Duodenal mucosa (tissue), 2 donors: ENCODE data around the gene USP13.

Experiments
- H3K27ac ChIP-seq: one replicate; pipeline ENCODE4 v1.7.0; 2013; ENCODE audit warnings: low read depth, low read length
- H3K27me3 ChIP-seq, 2 donors: one replicate each; pipeline ENCODE4 v1.7.0; 2013; ENCODE audit warnings: low read length in 2 of 2, control low read depth in 1 of 2; ENCODE audit not compliant: insufficient read depth in 2 of 2, control insufficient read depth in 1 of 2
- H3K36me3 ChIP-seq, 2 donors: one replicate each; pipeline ENCODE4 v1.7.0; 2013; ENCODE audit warnings: low read length in 2 of 2, control low read depth in 1 of 2; ENCODE audit not compliant: insufficient read depth in 2 of 2, control insufficient read depth in 1 of 2
- H3K4me1 ChIP-seq, 2 donors: one replicate each; pipeline ENCODE4 v1.7.0; 2013; ENCODE audit warnings: low read length in 2 of 2, control low read depth in 1 of 2; ENCODE audit not compliant: insufficient read depth in 2 of 2, control insufficient read depth in 1 of 2
- H3K4me3 ChIP-seq, 2 donors: one replicate each; pipeline ENCODE4 v1.7.0; 2013; ENCODE audit warnings: low read length in 2 of 2, low read depth in 1 of 2
- H3K9ac ChIP-seq, 2 donors: one replicate each; pipeline ENCODE4 v1.7.0; 2013; ENCODE audit warnings: low read length in 2 of 2, low read depth in 1 of 2
- H3K9me3 ChIP-seq, 2 donors: one replicate each; pipeline ENCODE4 v1.7.0; 2013; ENCODE audit warnings: low read length in 2 of 2, control low read depth in 1 of 2; ENCODE audit not compliant: control insufficient read depth in 1 of 2

The USP13 gene

GRCh38 chr3:179806177-179806576 lies 153.3 kb downstream of the USP13 start:
- Histone ChIP-seq H3K27me3 (no peaks in the 10 kb centered on the region), H3K9ac (no peak overlapping the region), H3K36me3 (no peaks in the 10 kb centered on the region), H3K27ac (no peak overlapping the region), H3K4me3 (no peak overlapping the region), H3K4me1 (no peaks in the 10 kb centered on the region), H3K9me3 (no peaks in the 10 kb centered on the region)

- H3K9ac ChIP-seq: no peak overlapping the region
- no peaks in the 10 kb centered on the region for H3K9me3 ChIP-seq
- H3K4me1 ChIP-seq: no peaks in the 10 kb centered on the region
- H3K27me3 ChIP-seq: no peaks in the 10 kb centered on the region
- H3K36me3 ChIP-seq: no peaks in the 10 kb centered on the region
- H3K4me3 ChIP-seq: no peak overlapping the region
- H3K27ac ChIP-seq: no peak overlapping the region
These were observed 154.7 kb downstream of the USP13 start for GRCh38 chr3:179807588-179807987.

- H3K4me3 ChIP-seq: no peak overlapping the region
- H3K9me3 ChIP-seq: no peaks in the 10 kb centered on the region
- H3K9ac ChIP-seq: no peak overlapping the region
- H3K36me3 ChIP-seq: no peaks in the 10 kb centered on the region
- H3K27ac ChIP-seq: no peak overlapping the region
- H3K27me3 ChIP-seq: no peaks in the 10 kb centered on the region
- no peaks in the 10 kb centered on the region for H3K4me1 ChIP-seq
These were observed 156.8 kb downstream of the USP13 start for GRCh38 chr3:179809639-179810038.

- Histone ChIP-seq H3K27me3 (no peaks in the 10 kb centered on the region), H3K9ac (no peak overlapping the region), H3K36me3 (no peaks in the 10 kb centered on the region), H3K27ac (no peak overlapping the region), H3K4me1 (no peaks in the 10 kb centered on the region), H3K9me3 (no peaks in the 10 kb centered on the region), H3K4me3 (no peak overlapping the region)
These were observed 158.7 kb downstream of the USP13 start for GRCh38 chr3:179811321-179812095.

- Histone ChIP-seq H3K4me1 (no peaks in the 10 kb centered on the region), H3K36me3 (no peaks in the 10 kb centered on the region), H3K27ac (no peak overlapping the region), H3K9ac (no peak overlapping the region), H3K27me3 (no peaks in the 10 kb centered on the region), H3K4me3 (no peak overlapping the region), H3K9me3 (no peaks in the 10 kb centered on the region)
These were observed 159.2 kb downstream of the USP13 start for GRCh38 chr3:179812096-179812382.

- Histone ChIP-seq H3K27me3 (peaks cover 0 to 2% of the 10 kb centered on the region in 2 donors), H3K9me3 (no peaks in the 10 kb centered on the region), H3K36me3 (no peaks in the 10 kb centered on the region), H3K27ac (no peak overlapping the region), H3K4me1 (no peaks in the 10 kb centered on the region), H3K9ac (no peak overlapping the region), H3K4me3 (no peak overlapping the region)
These were observed 166.5 kb downstream of the USP13 start for GRCh38 chr3:179819379-179819778.

GRCh38 chr3:179822296-179822695 lies 169.5 kb downstream of the USP13 start:
- no peak overlapping the region for H3K9ac ChIP-seq

GRCh38 chr3:179825527-179826246 lies 172.8 kb downstream of the USP13 start:
- no peak overlapping the region for H3K27ac ChIP-seq
- H3K4me1 ChIP-seq: no peaks in the 10 kb centered on the region
- peaks cover 0 to 2% of the 10 kb centered on the region in 2 donors for H3K27me3 ChIP-seq
- no peaks in the 10 kb centered on the region for H3K36me3 ChIP-seq
- H3K4me3 ChIP-seq: no peak overlapping the region
- no peaks in the 10 kb centered on the region for H3K9me3 ChIP-seq
- H3K9ac ChIP-seq: no peak overlapping the region

More at GRCh38 chr3:179822296-179822695, 169.5 kb downstream of the USP13 start:
- H3K36me3 ChIP-seq: no peaks in the 10 kb centered on the region
- no peak overlapping the region for H3K4me3 ChIP-seq
- no peaks in the 10 kb centered on the region for H3K4me1 ChIP-seq
- H3K27me3 ChIP-seq: peaks cover 0 to 2% of the 10 kb centered on the region in 2 donors
- H3K9me3 ChIP-seq: no peaks in the 10 kb centered on the region
- H3K27ac ChIP-seq: no peak overlapping the region

GRCh38 chr3:179826247-179826637 lies 173.4 kb downstream of the USP13 start:
- H3K36me3 ChIP-seq: no peaks in the 10 kb centered on the region
- no peaks in the 10 kb centered on the region for H3K4me1 ChIP-seq
- no peak overlapping the region for H3K4me3 ChIP-seq
- H3K27me3 ChIP-seq: peaks cover 0 to 2% of the 10 kb centered on the region in 2 donors
- H3K27ac ChIP-seq: no peak overlapping the region
- no peak overlapping the region for H3K9ac ChIP-seq
- H3K9me3 ChIP-seq: no peaks in the 10 kb centered on the region

- H3K9ac ChIP-seq: no peak overlapping the region
- no peaks in the 10 kb centered on the region for H3K36me3 ChIP-seq
- H3K27me3 ChIP-seq: no peaks in the 10 kb centered on the region
- no peak overlapping the region for H3K4me3 ChIP-seq
- no peaks in the 10 kb centered on the region for H3K4me1 ChIP-seq
- H3K9me3 ChIP-seq: no peaks in the 10 kb centered on the region
- H3K27ac ChIP-seq: no peak overlapping the region
These were observed 175.9 kb downstream of the USP13 start for GRCh38 chr3:179828738-179829137.
